Testis (tissue), 2 donors: ENCODE results near the gene ADD1.

Experiments
- CTCF ChIP-seq, 3 experiments: fragments of 450-650 bp in 2 of 3; fragments of 200-600 bp in 1 of 3; sonication (generic) in 1 of 3; IDR thresholded peaks; one replicate each; pipeline ENCODE4 v1.5.1; 2016 to 2019; ENCODE audit warnings: antibody characterized with exemption in 3 of 3, mild to moderate bottlenecking in 2 of 3, moderate library complexity in 1 of 3
- POLR2A ChIP-seq: fragments of 450-650 bp; IDR thresholded peaks from one replicate; pipeline ENCODE4 v1.6.1; 2017; ENCODE audit warnings: antibody characterized with exemption, mild to moderate bottlenecking, moderate library complexity

- TF ChIP-seq CTCF (IDR thresholded peaks at IDR 0.05), result no peak
- TF ChIP-seq POLR2A, result no peak
These were observed 25.2 kb upstream of the ADD1 start for GRCh38 chr4:2818351-2818939.
